CD4-positive, alpha-beta T cell treated with Interleukin-1 beta for 1 hour (primary cell): ENCODE results near the gene KRT5.
A peak's percentile ranks its signal among the peaks of the same experiment; 100 is the strongest.

ENCODE experiments used
- DNase-seq, 2 donors: peaks; one replicate each; pipeline ENCODE4 v3.0.0-alpha.2; 2020 to 2022

KRT5 gene

GRCh38 chr12:52535574-52535973 is 15.4 kb upstream of the KRT5 start:
- DNase-seq = no peak

GRCh38 chr12:52534482-52534881 is 14.3 kb upstream of the KRT5 start:
- no peak for DNase-seq

- no peak for DNase-seq
Observed at GRCh38 chr12:52533686-52534470, 13.7 kb upstream of the KRT5 start.

GRCh38 chr12:52532636-52533035 is 12.4 kb upstream of the KRT5 start:
- no peak for DNase-seq

GRCh38 chr12:52531566-52532300 is 11.5 kb upstream of the KRT5 start:
- DNase-seq = peak in 1 of 2 donors; percentile 44

GRCh38 chr12:52530905-52531304 is 10.7 kb upstream of the KRT5 start:
- DNase-seq = no peak

- DNase-seq = no peak
Observed at GRCh38 chr12:52530366-52530765, 10.2 kb upstream of the KRT5 start.

GRCh38 chr12:52529846-52530245 is 9.7 kb upstream of the KRT5 start:
- DNase-seq = no peak

GRCh38 chr12:52529417-52529816 is 9.2 kb upstream of the KRT5 start:
- no peak for DNase-seq

GRCh38 chr12:52528641-52529143 is 8.5 kb upstream of the KRT5 start:
- no peak for DNase-seq

- DNase-seq = no peak
Observed at GRCh38 chr12:52527121-52527800, 7.1 kb upstream of the KRT5 start.

GRCh38 chr12:52526511-52526951 is 6.3 kb upstream of the KRT5 start:
- no peak for DNase-seq

GRCh38 chr12:52525661-52526499 is 5.7 kb upstream of the KRT5 start:
- no peak for DNase-seq

GRCh38 chr12:52524898-52525591 is 4.9 kb upstream of the KRT5 start:
- DNase-seq = no peak

GRCh38 chr12:52524241-52524897 is 4.2 kb upstream of the KRT5 start:
- DNase-seq = no peak

- no peak for DNase-seq
Observed at GRCh38 chr12:52523824-52524223, 3.6 kb upstream of the KRT5 start.

- DNase-seq = no peak
Observed at GRCh38 chr12:52522346-52523011, 2.3 kb upstream of the KRT5 start.

- no peak for DNase-seq
Observed at GRCh38 chr12:52521568-52522266, 1.5 kb upstream of the KRT5 start.

GRCh38 chr12:52521175-52521567 is 977 bp upstream of the KRT5 start:
- DNase-seq = no peak

GRCh38 chr12:52519387-52519703 is 849 bp downstream of the KRT5 start:
- no peak for DNase-seq
